ENCODE results near the gene CELF2. TPM values are rescaled to one million over a fixed set of nuclear protein-coding genes. Genes with fewer than 3 reads are reported as not detected.

CELF2 gene
- total RNA-seq, 1 donor: 21.9 TPM

GRCh38 chr10:11302181-11302580 lies 284.5 kb downstream of the CELF2 start:
- no peak for TF ChIP-seq CTCF (IDR thresholded peaks at IDR 0.05; ENCODE audit: insufficient read depth, low read length)
- no peak for DNase-seq (ENCODE audit: low read depth)
- no peak overlapping the region for H3K4me3 ChIP-seq (ENCODE audit: low read depth, low read length)

GRCh38 chr10:11303361-11304170 lies 285.9 kb downstream of the CELF2 start:
- DNase-seq (ENCODE audit: low read depth): no peak
- H3K4me3 ChIP-seq (ENCODE audit: low read depth, low read length): no peak overlapping the region
- no peak for TF ChIP-seq CTCF (IDR thresholded peaks at IDR 0.05; ENCODE audit: insufficient read depth, low read length)

DNA sequence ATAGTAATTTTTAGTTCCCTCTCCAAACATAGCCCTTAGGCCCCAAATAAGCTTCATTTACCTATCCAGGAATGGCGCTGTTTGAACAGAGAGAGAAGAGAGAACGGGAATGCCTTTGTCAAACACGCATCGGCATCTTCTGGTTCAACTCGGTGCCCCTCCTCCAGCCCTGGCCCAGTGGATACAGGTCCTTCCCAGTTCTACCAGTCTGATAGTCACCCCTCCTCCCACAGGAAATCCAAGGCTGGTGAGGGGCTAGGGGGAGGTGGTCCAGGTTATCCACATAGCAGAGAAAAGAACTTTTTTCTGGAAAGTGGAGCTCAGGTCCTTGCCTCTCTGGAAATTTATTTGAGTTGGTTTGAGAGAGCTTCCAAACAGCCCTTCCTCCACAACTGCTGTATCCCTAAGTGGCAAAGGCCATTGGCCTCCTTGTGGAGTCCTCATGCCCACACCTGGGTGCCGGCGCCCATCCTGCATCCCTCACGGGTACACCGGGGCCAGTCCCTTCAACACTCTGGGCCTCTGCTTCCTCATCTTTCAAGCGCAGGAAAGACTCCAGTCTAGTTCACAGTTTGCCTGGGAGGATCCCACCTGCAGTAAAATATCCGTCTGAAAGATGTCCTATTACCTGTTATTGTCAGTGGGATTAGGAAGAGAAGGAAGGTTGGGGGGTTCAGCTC lies 287.4 kb downstream of the CELF2 start:
- H3K4me3 ChIP-seq (ENCODE audit: low read depth, low read length): no peak overlapping the region
- TF ChIP-seq CTCF (IDR thresholded peaks at IDR 0.05; ENCODE audit: insufficient read depth, low read length): no peak
- DNase-seq (ENCODE audit: low read depth): no peak

DNA sequence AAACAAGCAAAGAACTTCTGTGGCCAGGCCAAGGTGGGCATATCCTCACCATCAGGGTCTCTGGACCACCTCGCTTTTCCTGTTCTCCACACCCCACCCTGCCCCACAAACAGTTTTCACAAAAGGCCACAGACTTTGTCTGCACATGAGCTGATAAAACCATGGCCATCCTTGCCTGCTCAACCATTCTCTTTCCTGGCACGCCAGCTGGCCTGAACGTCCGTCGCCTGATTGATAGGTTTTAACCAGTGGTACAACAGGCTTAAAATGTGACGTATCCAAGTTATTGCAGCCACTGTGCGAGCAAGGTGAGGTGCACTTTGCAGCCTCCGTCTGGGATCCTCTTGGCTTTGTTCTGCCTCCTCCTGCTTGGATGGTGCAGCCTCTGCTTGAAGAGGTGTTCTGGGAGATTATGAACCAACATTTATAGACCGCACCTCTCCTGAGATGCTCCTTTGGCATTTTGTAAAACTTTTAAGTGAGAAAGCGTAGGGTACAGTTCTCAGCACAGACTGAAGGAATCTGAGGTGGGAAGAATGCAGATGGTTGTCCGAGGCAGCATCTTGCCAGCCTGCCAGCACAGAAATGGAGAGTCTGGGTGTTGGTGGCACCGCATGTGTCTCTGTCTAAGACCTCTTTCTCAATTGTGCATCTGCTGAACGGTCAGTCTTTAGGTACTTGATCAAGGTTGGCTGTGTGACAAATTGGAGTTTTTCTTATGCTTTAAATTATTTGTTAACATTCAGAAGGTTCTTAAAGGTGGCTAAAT lies 288.3 kb downstream of the CELF2 start:
- no peak for DNase-seq (ENCODE audit: low read depth)

GRCh38 chr10:11307004-11307403 lies 289.3 kb downstream of the CELF2 start:
- H3K4me3 ChIP-seq (ENCODE audit: low read depth, low read length): no peak overlapping the region
- TF ChIP-seq CTCF (IDR thresholded peaks at IDR 0.05; ENCODE audit: insufficient read depth, low read length): no peak
- DNase-seq (ENCODE audit: low read depth): no peak

More for the DNA sequence above, 288.3 kb downstream of the CELF2 start:
- no peak overlapping the region for H3K4me3 ChIP-seq (ENCODE audit: low read depth, low read length)
- TF ChIP-seq CTCF (IDR thresholded peaks at IDR 0.05; ENCODE audit: insufficient read depth, low read length): no peak

DNA sequence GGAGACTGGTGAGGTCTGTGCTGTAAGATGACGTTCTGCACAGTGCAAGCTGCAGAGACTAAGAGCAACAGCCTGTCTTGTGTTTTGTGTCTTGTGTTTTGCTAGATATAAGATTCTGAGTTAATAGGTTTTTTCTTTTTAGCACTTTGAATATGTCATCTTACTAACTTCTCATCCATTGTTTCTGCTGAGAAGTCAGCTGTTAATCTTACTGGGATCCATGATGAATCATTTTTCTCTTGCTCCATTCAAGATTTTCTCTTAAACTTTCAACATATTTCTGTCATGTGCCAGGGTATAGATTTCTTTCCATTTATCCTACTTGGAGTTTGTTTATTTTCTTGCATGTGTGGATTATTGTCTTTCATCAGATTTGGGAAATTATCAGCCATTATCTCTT lies 290.3 kb downstream of the CELF2 start:
- TF ChIP-seq CTCF (IDR thresholded peaks at IDR 0.05; ENCODE audit: insufficient read depth, low read length): no peak
- H3K4me3 ChIP-seq (ENCODE audit: low read depth, low read length): no peak overlapping the region
- DNase-seq (ENCODE audit: low read depth): no peak

Measured in fibroblast of the aortic adventitia (primary cell).